HepG2 (cell line): Measurements from ENCODE around the gene HNRNPC. TPM values are rescaled to one million over a fixed set of nuclear protein-coding genes. Genes with fewer than 3 reads are reported as not detected.
A peak's percentile ranks its signal among the peaks of the same experiment; 100 is the strongest.

Source experiments
- CBX1 ChIP-seq: IDR thresholded peaks from one replicate; pipeline ENCODE4 v1.6.1; 2016; ENCODE audit warnings: antibody characterized with exemption, low read depth
- LCORL ChIP-seq, 2 experiments: fragments of 450-650 bp in 1 of 2; sonication (generic) in 1 of 2; formaldehyde crosslinking in 1 of 2; IDR thresholded peaks; 2 replicates each; pipeline versions ENCODE4 v1.5.0 to v1.6.1; 2017 to 2020; ENCODE audit warnings: antibody characterized with exemption in 1 of 2, missing genetic modification reagents in 1 of 2
- THYN1 ChIP-seq: sonication (generic); formaldehyde crosslinking; IDR thresholded peaks from 2 replicates; pipeline ENCODE4 v1.8.1; 2023; ENCODE audit warnings: low read depth, mild to moderate bottlenecking, moderate library complexity, missing genetic modification reagents, borderline replicate concordance
- ZGPAT ChIP-seq: IDR thresholded peaks from 2 replicates; pipeline ENCODE4 v1.6.1; 2016; ENCODE audit warnings: mild to moderate bottlenecking
- ZNF121 ChIP-seq: sonication (generic); formaldehyde crosslinking; IDR thresholded peaks from 2 replicates; pipeline ENCODE4 v1.5.0; 2020; ENCODE audit warnings: mild to moderate bottlenecking, missing genetic modification reagents
- ZNF383 ChIP-seq: sonication (generic); formaldehyde crosslinking; IDR thresholded peaks from 2 replicates; pipeline ENCODE4 v1.4.0; 2020; ENCODE audit warnings: missing genetic modification reagents, mild to moderate bottlenecking, borderline replicate concordance
- polyA plus RNA-seq, 8 experiments: library from polyadenylated mRNA; depleted of rRNA in 3 of 8; stranded (reverse) in 7 of 8; unstranded in 1 of 8; fragments of >200 nt; fragmentation: Illumina TruSeq in 4 of 8; extraction: Trizol in 4 of 8; gene quantifications; 2 replicates each; pipeline versions ENCODE4 v1.2.1 to v1.2.3, GENCODE V29; 2011 to 2016; ENCODE audit warnings: low read depth in 4 of 8, missing spikeins in 1 of 8, mixed read lengths in 1 of 8; ENCODE audit not compliant: insufficient read depth in 1 of 8
- total RNA-seq, 5 experiments: library from RNA; depleted of rRNA; stranded (reverse); fragments of >200 nt; fragmentation: Illumina TruSeq; extraction: Trizol; gene quantifications; 2 replicates each; pipeline ENCODE4 v1.2.3, GENCODE V29; 2016; ENCODE audit warnings: low read depth in 1 of 5
- TF ChIP-seq, protein P1 (sequence below): IDR thresholded peaks from 2 replicates; pipeline ENCODE4 v1.6.1; 2016; ENCODE audit warnings: low read depth
- TF ChIP-seq, protein P2 (sequence below), 2 experiments: fragments of 450-650 bp in 1 of 2; sonication (generic) in 1 of 2; formaldehyde crosslinking in 1 of 2; IDR thresholded peaks; 2 replicates each; pipeline versions ENCODE4 v1.6.1 to v1.8.0; 2016 to 2022; ENCODE audit warnings: antibody characterized with exemption in 1 of 2, mild to moderate bottlenecking in 1 of 2, missing genetic modification reagents in 1 of 2
- TF ChIP-seq, protein P3 (sequence below): IDR thresholded peaks from 2 replicates; pipeline ENCODE4 v1.6.1; 2012; ENCODE audit warnings: inconsistent platforms
- TF ChIP-seq, protein P4 (sequence below): IDR thresholded peaks from 2 replicates; pipeline ENCODE4 v1.6.1; 2016; ENCODE audit warnings: control low read depth
- TF ChIP-seq, protein P5 (sequence below): sonication (generic); formaldehyde crosslinking; IDR thresholded peaks from 2 replicates; pipeline ENCODE4 v1.4.0; 2020; ENCODE audit warnings: missing genetic modification reagents, borderline replicate concordance

The HNRNPC gene
- total and polyA plus RNA-seq, 2 of the 13 experiments (the other 11 are each of a cell fraction or from before 2014, with no cell fraction given) = 628 to 1,099 TPM

DNA sequence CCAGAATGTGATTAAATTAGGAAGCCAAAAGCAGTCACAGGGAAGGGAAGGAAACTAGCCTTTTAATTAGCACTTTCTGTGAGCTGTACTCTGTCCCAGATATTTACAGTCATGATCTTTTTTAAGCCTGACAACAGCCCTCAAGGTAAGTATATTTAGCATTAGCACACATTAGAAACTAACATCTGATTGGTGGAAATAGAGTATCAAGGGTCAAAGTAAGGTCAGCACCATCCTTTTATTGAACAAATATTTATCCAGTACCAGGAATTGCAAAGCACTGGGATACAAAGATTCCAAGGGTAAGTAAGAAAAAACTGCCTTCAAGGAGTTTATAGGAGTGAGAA lies 38.9 kb upstream of the HNRNPC start (continued):
- TF ChIP-seq THYN1 (CRISPR knock-in tag) (no peak; the same call in 1 of the 2 replicates), CBX1 (no peak), LCORL (IDR thresholded peaks at IDR 0.05) (no peak), LCORL (CRISPR knock-in tag; IDR thresholded peaks at IDR 0.05) (no peak; the same call in 1 of the 2 replicates), ZGPAT (no peak; the same call in 1 of the 2 replicates), ZNF383 (CRISPR knock-in tag) (no peak), ZNF121 (no peak)
- TF ChIP-seq, protein P1, sequence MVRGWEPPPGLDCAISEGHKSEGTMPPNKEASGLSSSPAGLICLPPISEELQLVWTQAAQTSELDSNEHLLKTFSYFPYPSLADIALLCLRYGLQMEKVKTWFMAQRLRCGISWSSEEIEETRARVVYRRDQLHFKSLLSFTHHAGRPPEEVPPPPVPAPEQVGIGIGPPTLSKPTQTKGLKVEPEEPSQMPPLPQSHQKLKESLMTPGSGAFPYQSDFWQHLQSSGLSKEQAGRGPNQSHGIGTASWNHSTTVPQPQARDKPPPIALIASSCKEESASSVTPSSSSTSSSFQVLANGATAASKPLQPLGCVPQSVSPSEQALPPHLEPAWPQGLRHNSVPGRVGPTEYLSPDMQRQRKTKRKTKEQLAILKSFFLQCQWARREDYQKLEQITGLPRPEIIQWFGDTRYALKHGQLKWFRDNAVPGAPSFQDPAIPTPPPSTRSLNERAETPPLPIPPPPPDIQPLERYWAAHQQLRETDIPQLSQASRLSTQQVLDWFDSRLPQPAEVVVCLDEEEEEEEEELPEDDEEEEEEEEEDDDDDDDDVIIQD (CRISPR knock-in tag) = 0 out of 2 replicates have a peak, but pooled peaks have one; percentile 7
- TF ChIP-seq, protein P2, sequence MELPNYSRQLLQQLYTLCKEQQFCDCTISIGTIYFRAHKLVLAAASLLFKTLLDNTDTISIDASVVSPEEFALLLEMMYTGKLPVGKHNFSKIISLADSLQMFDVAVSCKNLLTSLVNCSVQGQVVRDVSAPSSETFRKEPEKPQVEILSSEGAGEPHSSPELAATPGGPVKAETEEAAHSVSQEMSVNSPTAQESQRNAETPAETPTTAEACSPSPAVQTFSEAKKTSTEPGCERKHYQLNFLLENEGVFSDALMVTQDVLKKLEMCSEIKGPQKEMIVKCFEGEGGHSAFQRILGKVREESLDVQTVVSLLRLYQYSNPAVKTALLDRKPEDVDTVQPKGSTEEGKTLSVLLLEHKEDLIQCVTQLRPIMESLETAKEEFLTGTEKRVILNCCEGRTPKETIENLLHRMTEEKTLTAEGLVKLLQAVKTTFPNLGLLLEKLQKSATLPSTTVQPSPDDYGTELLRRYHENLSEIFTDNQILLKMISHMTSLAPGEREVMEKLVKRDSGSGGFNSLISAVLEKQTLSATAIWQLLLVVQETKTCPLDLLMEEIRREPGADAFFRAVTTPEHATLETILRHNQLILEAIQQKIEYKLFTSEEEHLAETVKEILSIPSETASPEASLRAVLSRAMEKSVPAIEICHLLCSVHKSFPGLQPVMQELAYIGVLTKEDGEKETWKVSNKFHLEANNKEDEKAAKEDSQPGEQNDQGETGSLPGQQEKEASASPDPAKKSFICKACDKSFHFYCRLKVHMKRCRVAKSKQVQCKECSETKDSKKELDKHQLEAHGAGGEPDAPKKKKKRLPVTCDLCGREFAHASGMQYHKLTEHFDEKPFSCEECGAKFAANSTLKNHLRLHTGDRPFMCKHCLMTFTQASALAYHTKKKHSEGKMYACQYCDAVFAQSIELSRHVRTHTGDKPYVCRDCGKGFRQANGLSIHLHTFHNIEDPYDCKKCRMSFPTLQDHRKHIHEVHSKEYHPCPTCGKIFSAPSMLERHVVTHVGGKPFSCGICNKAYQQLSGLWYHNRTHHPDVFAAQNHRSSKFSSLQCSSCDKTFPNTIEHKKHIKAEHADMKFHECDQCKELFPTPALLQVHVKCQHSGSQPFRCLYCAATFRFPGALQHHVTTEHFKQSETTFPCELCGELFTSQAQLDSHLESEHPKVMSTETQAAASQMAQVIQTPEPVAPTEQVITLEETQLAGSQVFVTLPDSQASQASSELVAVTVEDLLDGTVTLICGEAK (IDR thresholded peaks at IDR 0.05) = no peak
- TF ChIP-seq, protein P2 (CRISPR knock-in tag; IDR thresholded peaks at IDR 0.05) = no peak
- TF ChIP-seq, protein P3, sequence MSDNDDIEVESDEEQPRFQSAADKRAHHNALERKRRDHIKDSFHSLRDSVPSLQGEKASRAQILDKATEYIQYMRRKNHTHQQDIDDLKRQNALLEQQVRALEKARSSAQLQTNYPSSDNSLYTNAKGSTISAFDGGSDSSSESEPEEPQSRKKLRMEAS = no peak
- TF ChIP-seq, protein P4, sequence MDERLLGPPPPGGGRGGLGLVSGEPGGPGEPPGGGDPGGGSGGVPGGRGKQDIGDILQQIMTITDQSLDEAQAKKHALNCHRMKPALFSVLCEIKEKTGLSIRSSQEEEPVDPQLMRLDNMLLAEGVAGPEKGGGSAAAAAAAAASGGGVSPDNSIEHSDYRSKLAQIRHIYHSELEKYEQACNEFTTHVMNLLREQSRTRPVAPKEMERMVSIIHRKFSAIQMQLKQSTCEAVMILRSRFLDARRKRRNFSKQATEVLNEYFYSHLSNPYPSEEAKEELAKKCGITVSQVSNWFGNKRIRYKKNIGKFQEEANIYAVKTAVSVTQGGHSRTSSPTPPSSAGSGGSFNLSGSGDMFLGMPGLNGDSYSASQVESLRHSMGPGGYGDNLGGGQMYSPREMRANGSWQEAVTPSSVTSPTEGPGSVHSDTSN (CRISPR knock-in tag) = no peak
- TF ChIP-seq, protein P5, sequence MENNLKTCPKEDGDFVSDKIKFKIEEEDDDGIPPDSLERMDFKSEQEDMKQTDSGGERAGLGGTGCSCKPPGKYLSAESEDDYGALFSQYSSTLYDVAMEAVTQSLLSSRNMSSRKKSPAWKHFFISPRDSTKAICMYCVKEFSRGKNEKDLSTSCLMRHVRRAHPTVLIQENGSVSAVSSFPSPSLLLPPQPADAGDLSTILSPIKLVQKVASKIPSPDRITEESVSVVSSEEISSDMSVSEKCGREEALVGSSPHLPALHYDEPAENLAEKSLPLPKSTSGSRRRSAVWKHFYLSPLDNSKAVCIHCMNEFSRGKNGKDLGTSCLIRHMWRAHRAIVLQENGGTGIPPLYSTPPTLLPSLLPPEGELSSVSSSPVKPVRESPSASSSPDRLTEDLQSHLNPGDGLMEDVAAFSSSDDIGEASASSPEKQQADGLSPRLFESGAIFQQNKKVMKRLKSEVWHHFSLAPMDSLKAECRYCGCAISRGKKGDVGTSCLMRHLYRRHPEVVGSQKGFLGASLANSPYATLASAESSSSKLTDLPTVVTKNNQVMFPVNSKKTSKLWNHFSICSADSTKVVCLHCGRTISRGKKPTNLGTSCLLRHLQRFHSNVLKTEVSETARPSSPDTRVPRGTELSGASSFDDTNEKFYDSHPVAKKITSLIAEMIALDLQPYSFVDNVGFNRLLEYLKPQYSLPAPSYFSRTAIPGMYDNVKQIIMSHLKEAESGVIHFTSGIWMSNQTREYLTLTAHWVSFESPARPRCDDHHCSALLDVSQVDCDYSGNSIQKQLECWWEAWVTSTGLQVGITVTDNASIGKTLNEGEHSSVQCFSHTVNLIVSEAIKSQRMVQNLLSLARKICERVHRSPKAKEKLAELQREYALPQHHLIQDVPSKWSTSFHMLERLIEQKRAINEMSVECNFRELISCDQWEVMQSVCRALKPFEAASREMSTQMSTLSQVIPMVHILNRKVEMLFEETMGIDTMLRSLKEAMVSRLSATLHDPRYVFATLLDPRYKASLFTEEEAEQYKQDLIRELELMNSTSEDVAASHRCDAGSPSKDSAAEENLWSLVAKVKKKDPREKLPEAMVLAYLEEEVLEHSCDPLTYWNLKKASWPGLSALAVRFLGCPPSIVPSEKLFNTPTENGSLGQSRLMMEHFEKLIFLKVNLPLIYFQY (CRISPR knock-in tag) = no peak
